GM18526 (cell line): ENCODE data around the gene ZKSCAN8.

Source experiments
- POLR2A ChIP-seq: IDR thresholded peaks from 3 replicates; pipeline ENCODE4 v1.6.1; 2011; ENCODE audit not compliant: insufficient read length; ENCODE audit errors: extremely low read depth

The ZKSCAN8 gene

DNA sequence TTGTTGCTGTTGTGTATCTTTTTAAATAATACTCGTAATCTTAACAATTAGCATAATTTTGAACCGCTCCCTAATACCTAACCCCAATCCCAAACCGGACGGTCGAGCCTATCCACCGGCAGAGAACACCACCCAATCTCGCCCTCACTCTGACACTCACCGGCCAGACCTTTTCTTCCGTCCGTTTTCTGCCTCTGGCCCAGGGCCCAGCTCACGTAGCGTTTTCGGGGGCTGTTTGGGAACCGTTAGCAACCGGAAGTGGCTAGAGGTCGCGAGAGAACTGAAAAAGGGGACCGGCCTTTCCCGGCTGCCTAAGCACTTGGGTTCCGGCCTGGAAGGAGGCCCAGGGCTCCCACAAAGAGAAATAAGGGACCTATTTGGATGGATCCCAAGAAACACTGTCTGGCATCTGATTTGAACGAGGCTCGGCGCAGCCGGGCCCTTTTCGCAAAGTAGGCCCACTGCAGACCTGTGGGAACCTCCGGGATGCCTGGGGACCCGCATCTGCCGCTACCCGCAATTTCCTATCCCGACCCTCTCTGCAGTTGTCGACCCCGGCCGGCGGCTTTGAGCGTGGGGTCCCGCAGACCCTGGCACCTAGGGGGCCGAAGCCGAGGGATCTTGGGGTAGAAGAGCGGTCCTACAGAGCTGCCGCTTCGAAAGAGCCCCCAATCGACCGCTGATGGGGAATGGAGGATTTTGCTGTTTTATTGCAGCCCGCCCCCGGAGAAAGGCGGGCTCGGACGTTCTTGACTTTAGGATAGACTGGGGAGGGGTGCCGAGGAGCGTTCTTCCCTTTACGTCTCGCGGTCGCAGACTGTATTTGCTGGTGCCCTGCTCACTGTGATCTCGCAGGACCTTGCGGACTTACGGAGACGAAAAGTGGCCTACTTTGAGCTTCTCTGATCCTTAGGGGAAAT lies 4.8 kb upstream of the ZKSCAN8 start:
- peak; percentile 84 for TF ChIP-seq POLR2A

DNA sequence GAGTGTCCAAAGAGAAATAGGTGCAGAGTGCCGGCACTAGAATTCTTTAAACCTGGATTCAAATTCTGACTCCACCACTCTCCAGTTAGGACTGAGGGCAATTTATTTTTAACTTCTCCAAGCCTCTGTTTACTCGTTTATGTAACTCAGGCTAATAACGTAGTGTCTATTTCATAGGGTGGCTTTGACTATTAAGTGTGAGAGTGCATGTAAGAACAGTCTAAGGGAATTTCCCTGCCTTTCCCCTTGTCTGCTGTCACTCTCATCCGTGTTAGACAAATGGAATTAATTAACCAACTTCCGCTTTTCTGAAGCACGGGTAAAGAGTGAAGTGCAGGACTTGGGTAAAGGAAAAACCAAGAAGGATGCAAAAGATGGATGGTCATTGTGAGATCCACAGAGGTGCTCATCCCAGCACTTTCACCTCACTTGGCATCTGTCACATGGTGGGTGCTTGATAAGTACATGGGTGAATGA lies 4.1 kb upstream of the ZKSCAN8 start:
- TF ChIP-seq POLR2A: no peak

DNA sequence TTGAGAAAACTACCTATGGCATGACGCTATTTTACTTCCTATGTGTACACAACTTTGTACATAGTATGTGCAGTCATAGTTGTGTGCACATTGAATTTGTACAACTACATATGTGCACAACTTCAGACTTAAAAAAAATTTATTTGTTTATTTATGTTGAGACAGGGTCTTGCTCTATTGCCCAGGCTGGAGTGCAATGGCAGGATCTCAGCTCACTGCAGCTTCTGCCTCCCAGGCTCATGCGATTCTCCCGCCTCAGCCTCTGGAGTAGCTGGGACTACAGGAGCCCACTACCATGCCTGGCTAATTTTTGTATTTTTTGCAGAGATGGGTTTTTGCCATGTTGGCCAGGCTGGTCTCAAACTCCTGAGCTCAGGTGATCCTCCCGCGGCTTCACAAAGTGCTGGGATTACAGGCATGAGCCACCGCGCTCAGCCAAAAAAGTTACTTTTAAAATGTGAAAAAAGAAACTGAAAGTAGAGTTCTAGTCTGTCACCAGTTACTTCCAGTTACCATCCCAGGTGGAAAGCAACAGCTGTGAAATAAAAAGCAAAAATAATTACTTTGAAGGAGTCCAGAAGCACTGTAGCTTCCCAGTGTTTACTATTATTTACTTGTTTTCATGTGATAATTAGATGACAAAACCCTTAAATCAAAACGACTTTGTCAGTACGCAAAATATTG lies 1.7 kb upstream of the ZKSCAN8 start:
- TF ChIP-seq POLR2A: no peak

DNA sequence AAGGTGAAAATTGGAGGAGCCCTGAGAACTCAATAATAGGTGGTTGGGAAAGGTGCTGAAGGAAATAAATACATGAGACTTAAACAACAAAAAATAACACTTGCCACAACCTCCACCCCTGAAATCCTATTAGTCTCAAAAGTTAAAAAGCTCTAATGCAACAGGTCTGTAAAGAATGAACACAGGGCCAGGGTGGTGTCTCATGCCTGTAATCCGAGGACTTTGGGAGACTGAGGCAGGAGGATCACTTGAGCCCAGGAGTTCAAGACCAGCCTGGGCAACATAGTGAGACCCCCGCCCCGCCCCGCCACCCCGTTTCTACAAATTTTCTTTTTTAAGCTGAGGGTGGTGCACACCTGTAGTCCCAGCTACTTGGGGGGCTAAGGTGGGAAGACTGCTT lies 1.1 kb upstream of the ZKSCAN8 start:
- TF ChIP-seq POLR2A: no peak

DNA sequence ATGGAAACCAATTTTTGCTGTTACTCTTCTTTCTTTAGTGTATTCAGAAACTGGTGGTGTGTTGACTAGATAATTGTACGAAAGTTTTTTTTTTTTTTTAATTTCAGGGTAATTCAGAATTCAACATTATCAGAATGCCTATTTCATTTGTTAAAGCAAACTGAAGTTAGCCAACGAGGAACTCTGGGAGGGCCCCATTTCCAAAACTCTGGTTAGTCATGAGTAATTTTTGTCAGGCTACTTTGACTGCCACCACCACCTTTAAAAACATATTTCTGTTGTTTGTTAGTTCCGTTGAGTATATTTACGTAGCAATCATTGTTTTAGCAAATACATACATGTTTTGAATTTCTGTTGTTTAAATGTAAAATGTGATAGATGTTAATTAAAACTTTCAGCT lies 763 bp downstream of the ZKSCAN8 start:
- no peak for TF ChIP-seq POLR2A

DNA sequence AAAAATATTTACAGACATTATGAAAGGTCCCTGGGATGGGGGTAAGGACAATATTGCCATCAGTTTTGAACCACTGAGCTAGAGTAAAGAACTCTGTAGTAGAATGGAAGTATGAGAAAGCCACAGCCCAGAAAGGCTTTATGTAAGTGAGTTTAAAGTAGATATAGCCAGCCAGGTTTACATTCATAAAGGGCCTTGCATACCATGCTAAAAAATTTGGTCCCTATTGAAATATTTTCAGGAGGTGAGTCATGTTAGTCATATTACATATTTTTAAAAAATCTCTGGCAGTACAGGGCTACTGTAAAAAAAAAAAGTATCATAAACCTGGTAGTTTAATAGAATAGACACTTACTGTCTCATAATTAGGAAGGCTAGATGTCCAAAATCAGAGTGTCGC lies 3.5 kb downstream of the ZKSCAN8 start:
- TF ChIP-seq POLR2A: no peak

DNA sequence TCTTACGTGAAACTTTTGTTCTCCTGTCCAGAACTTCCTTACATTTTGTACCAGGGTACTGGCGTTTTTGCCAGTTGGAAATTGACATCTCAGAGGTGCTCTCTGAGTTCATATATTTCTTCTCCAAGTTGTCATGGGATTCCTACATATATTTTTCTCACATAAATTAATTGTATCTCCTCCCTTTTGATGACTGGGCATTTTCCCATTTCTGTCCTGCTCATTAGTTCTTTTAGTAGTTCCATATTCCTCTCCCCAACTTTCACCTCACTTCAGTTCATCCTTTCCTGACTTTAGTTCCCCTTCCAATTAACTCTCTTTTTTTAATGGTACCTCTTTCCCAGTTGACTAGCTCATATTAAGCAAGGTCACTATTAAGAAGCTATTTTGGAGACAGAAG lies 10.8 kb downstream of the ZKSCAN8 start:
- TF ChIP-seq POLR2A: no peak

DNA sequence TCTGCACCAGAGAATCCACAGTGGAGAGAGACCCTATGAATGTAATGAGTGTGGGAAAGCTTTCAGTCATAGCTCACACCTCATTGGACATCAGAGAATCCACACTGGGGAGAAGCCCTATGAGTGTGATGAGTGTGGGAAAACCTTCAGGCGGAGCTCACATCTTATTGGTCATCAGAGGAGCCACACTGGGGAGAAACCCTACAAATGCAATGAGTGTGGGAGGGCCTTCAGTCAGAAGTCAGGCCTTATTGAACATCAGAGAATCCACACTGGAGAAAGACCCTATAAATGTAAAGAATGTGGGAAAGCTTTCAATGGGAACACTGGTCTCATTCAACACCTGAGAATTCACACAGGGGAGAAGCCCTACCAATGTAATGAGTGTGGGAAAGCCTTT lies 11.9 kb downstream of the ZKSCAN8 start:
- TF ChIP-seq POLR2A: no peak

DNA sequence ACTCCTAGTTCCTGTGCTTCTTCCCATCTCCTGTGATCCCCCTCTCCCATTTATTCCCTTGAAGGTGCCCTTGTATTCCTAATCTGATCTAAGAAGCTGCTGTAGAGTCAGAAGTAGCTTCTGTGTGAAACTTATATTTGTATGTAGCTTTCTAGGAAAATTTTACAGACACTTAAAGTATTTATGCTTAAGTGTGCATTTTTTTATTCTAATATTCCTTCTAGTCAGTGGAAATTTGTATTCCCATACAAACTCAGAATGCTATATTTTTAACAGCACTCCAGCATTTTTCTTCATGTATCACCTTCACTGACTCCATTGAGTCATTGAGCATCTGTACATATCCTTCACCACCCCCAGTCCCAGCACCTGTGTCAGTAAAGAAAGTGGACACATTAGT lies 12.7 kb downstream of the ZKSCAN8 start:
- TF ChIP-seq POLR2A: no peak

DNA sequence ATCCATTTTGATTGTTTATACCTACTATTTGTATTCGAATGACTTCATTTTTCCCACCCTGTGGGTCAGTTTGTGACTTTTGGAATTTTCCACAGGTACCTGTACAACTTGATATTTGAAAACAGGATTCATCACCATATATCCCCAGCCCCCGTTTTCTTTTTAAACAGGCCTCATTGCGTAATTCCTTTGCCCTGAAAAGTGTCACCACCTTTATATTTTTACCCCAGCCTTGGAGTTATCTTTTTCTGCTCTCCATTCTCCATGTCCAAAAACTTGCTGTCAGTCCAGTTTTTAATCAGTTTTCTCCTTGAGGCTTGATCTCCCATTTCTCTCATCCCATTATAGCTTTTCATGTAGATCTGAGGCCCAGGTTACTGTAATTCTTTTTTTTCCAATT lies 16.6 kb downstream of the ZKSCAN8 start:
- TF ChIP-seq POLR2A: no peak

DNA sequence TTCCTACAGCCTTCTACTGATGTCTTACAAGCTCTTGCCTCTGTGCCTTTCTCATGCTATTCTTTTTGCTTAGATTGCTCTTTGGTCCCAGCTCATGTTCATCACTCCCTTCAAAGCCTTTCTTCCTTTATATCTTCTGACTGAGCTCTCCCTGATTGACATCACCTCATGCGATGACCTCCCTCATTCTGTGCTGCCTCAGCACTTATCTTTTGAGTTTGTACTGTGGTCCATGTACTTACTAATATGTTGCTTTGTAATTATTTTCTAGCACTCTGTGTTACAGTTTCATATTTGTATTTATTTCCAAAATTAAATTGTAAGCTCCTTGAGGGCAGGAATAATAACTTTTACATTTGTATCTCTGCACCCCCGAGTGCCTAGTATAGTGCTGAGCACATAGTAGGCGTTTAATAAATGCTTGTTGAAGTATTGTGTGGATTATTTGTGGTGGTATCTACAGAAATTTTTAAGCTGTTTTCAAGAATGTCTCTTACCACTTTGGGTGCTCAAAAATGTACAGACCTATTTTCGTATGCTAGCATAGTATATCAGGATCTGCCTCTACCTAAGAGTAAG lies 17.4 kb downstream of the ZKSCAN8 start:
- no peak for TF ChIP-seq POLR2A

DNA sequence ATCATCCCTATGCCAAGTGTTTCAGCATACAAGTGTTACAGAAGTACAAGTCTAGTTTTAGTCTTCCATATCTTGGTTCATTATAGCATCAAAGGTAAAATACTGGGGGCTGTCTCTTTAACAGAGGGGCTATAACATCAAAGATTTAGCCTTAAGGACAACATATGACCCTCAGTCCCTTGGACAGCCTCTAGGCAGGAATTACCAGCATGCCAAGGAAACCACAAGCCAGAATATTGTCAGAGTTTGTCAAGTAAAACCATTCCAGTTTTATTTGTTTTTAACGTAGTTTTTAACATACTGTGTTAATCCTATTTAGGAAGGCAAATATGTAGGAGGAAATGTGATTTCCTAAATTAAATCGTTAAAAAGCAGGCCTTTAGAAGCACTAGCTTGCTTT lies 18.6 kb downstream of the ZKSCAN8 start:
- TF ChIP-seq POLR2A: no peak

DNA sequence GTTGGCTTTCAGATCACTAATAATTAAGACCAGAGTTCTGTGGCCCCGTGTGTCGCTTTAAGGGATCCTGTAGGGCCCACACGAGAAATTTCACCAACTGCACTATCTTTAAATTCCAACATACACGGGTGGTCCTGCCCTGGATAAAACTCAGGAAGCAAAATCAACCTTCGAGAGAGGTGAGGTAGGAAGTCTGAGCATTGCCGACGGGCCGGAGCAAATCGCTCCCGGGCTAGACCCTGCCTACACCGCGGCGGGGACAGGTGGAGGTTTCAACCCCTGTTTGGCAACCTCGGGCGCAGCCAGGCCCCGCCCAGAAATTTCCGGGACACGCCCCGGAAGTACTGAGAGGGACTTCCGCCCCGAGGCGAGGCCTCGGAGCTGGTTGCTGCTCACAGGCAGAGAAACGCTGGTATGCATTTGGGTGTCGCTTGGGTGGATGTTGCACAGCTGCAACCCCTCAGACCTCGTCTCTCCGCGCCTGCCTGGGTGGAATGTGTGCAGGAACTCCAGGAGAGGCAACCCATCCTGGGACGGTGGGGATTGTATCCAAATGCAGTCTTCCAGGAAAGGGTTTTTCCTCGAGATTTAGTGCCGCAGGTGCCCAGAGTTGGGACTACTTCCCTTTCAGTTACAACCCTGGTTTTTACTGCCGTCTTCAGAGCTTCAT lies 19.9 kb downstream of the ZKSCAN8 start:
- peak; percentile 91 for TF ChIP-seq POLR2A

DNA sequence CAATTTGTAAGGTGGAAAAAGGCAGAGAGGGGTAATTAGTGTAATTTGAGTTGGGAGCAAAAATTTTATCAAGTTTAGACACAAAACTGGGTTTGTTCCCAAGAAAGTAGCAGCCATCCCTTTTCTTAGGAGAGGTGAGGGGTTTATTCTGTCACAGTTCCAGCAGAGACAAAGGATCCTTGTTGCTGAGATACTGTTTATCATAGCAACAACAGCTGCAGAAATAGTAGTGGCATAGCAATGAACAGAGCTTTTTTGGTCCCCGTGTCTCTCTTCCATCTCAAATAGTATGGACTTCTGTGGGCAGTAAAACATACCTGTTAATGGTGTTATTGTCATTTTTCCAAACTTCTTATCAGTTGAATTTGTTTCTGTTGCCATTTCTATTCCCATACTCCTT lies 23.9 kb downstream of the ZKSCAN8 start:
- TF ChIP-seq POLR2A: no peak

DNA sequence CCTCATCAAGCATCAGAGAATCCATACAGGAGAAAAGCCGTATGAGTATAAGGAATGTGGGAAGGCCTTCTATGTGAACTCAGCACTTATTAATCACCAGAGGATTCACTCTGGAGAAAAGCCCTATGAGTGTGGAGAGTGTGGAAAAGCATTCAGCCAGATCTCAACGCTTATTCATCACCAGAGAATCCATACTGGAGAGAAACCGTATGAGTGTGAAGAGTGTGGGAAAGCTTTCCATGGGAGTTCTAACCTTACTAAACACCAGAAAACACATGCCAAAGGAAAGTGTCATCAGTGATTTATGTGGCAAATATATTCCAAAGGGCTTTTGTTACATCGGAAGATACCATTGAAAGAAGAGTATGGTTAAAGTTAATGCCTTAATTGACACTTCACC lies 25.4 kb downstream of the ZKSCAN8 start:
- TF ChIP-seq POLR2A: no peak
